Measurements from ENCODE around the gene KIF26B. TPM values are rescaled to one million over a fixed set of nuclear protein-coding genes. Genes with fewer than 3 reads are reported as not detected.
"Not testable (repeated sequence)": the region's sequence is repeated elsewhere in the genome, so short reads cannot be mapped to it uniquely, and the experiment has no call there.

KIF26B gene
- total RNA-seq, 2 donors from 2014 or later: 0.30 to 0.35 TPM

- H3K4me3 ChIP-seq: no peak overlapping the region
- DNase-seq: no peak
- intact Hi-C loops (cut with DNase I): no loop called here
- no peak overlapping the region for H3K27ac ChIP-seq
- H3K36me3 ChIP-seq: no peaks in the 10 kb centered on the region
- no peaks in the 10 kb centered on the region for H3K27me3 ChIP-seq
- H3K9ac ChIP-seq (ENCODE audit: low read depth in 2 of 2, low read length in 2 of 2): no peak overlapping the region
- H3K4me1 ChIP-seq: no peaks in the 10 kb centered on the region
- TF ChIP-seq, protein P1, sequence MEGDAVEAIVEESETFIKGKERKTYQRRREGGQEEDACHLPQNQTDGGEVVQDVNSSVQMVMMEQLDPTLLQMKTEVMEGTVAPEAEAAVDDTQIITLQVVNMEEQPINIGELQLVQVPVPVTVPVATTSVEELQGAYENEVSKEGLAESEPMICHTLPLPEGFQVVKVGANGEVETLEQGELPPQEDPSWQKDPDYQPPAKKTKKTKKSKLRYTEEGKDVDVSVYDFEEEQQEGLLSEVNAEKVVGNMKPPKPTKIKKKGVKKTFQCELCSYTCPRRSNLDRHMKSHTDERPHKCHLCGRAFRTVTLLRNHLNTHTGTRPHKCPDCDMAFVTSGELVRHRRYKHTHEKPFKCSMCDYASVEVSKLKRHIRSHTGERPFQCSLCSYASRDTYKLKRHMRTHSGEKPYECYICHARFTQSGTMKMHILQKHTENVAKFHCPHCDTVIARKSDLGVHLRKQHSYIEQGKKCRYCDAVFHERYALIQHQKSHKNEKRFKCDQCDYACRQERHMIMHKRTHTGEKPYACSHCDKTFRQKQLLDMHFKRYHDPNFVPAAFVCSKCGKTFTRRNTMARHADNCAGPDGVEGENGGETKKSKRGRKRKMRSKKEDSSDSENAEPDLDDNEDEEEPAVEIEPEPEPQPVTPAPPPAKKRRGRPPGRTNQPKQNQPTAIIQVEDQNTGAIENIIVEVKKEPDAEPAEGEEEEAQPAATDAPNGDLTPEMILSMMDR (IDR thresholded peaks at IDR 0.05): no peak
- no peaks in the 10 kb centered on the region for H3K9me3 ChIP-seq
Observed at GRCh38 chr1:245716561-245716960, 561.8 kb downstream of the KIF26B start.

DNA sequence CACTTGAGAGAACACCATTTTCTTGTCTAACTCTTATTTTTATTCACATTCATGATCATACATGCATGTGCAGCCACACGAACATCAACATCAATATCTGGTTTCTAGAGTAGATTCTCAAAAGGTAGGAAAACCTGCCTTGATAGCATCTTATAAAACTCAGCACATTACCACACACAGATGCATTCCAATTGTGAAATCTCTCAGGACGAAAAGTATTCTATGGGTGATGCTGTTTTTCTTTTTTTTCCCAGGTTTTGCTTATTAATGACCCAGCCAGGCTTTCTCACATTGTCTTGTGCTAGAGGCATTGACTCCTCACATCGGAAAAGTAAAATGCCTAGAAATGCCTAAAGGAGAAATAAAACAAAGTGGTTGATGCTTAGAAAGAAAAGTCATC is 562.8 kb downstream of the KIF26B start:
- intact Hi-C loops (cut with DNase I): no loop called here
- H3K9ac ChIP-seq (ENCODE audit: low read depth in 2 of 2, low read length in 2 of 2): no peak overlapping the region
- H3K9me3 ChIP-seq: no peaks in the 10 kb centered on the region
- TF ChIP-seq, protein P1 (IDR thresholded peaks at IDR 0.05): no peak
- no peak for DNase-seq
- no peaks in the 10 kb centered on the region for H3K27me3 ChIP-seq
- H3K27ac ChIP-seq: no peak overlapping the region
- H3K4me1 ChIP-seq: no peaks in the 10 kb centered on the region
- no peak overlapping the region for H3K4me3 ChIP-seq
- H3K36me3 ChIP-seq: no peaks in the 10 kb centered on the region

DNA sequence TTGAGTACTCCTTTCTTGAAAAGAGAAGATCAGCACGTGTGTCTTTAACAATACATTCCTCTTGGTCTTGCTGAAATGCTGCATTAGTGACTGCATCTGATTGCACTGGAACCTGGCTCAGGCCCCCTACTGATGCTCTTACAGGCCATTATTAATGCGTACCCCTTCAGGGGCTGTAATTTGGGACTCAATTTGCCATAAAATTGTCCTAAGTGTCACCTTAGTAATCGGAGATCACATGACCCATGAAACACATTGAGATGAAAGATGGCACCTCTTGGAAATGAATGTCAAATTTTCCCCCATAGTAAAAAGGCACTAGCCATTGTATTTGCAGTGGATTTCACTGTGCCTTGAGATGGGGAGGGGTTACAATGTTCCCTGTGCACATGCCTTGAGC is 563.3 kb downstream of the KIF26B start:
- Histone ChIP-seq H3K4me1 (no peaks in the 10 kb centered on the region), H3K36me3 (no peaks in the 10 kb centered on the region), H3K9me3 (no peaks in the 10 kb centered on the region), H3K4me3 (no peak overlapping the region), H3K27ac (no peak overlapping the region), H3K27me3 (no peaks in the 10 kb centered on the region), H3K9ac (ENCODE audit: low read depth in 2 of 2, low read length in 2 of 2) (no peak overlapping the region)
- intact Hi-C loops (cut with DNase I): no loop called here
- TF ChIP-seq, protein P1 (IDR thresholded peaks at IDR 0.05): no peak
- DNase-seq: no peak

- Histone ChIP-seq H3K4me3 (no peak overlapping the region), H3K4me1 (no peaks in the 10 kb centered on the region), H3K9ac (ENCODE audit: low read depth in 2 of 2, low read length in 2 of 2) (no peak overlapping the region), H3K27me3 (no peaks in the 10 kb centered on the region), H3K27ac (no peak overlapping the region), H3K9me3 (no peaks in the 10 kb centered on the region), H3K36me3 (no peaks in the 10 kb centered on the region)
- TF ChIP-seq, protein P1 (IDR thresholded peaks at IDR 0.05): no peak
- DNase-seq: no peak
- intact Hi-C loops (cut with DNase I): no loop called here
Observed at GRCh38 chr1:245718951-245719350, 564.2 kb downstream of the KIF26B start.

DNA sequence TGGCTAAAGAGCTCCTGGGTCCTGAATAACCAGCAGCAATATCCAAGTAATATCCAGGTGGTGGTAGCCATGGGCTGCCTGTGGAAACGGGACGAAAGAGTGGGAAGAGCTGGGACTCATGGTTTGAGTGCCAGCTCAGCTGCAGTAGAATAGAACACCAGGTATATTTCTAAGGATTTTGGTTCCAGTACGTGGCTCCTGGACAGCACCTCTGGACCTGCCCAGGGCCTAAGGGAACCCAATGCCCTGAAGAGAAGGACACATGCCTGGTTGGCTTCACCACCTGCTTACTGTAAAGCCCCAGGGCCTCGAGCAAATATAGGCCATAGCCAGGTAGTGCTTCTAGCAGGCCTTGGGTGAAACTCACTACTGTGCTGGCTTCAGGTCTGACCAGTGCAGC is 566.7 kb downstream of the KIF26B start:
- Histone ChIP-seq H3K36me3 (no peaks in the 10 kb centered on the region), H3K9ac (ENCODE audit: low read depth in 2 of 2, low read length in 2 of 2) (no peak overlapping the region), H3K4me3 (no peak overlapping the region), H3K4me1 (no peaks in the 10 kb centered on the region), H3K27ac (no peak overlapping the region), H3K27me3 (no peaks in the 10 kb centered on the region), H3K9me3 (no peaks in the 10 kb centered on the region)
- intact Hi-C loops (cut with DNase I): no loop called here
- DNase-seq: no peak
- TF ChIP-seq, protein P1 (IDR thresholded peaks at IDR 0.05): no peak

DNA sequence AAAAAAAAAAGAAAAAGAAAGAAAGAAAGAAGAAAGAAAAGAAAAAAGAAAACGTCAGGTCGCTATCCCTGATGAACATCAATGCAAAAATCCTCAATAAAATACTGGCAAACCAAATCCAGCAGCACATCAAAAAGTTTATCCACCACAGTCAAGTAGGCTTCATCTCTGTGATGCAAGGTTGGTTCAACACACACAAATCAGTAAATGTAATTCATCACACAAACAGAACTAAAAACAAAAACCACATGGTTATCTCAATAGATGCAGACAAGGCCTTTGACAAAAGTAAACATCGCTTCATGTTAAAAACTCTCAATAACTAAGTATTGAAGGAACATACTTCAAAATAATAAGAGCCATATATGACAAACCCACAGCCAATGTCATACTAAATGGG is 573.2 kb downstream of the KIF26B start:
- H3K4me1 ChIP-seq; H3K27me3 ChIP-seq; H3K9me3 ChIP-seq; H3K4me3 ChIP-seq; H3K36me3 ChIP-seq; DNase-seq; H3K27ac ChIP-seq; intact Hi-C loops (cut with DNase I); H3K9ac ChIP-seq (ENCODE audit: low read depth in 2 of 2, low read length in 2 of 2): not testable (repeated sequence)
